ENCODE results near the gene PLBD1. TPM values are rescaled to one million over a fixed set of nuclear protein-coding genes. Genes with fewer than 3 reads are reported as not detected.

The PLBD1 gene
- total RNA-seq, 1 experiment from 2014 or later, result 49.6 TPM

- TF ChIP-seq ZNF232 (CRISPR knock-in tag; IDR thresholded peaks at IDR 0.05) (no peak), JUN (CRISPR knock-in tag; IDR thresholded peaks at IDR 0.05) (no peak), NFATC4 (CRISPR knock-in tag; IDR thresholded peaks at IDR 0.05) (no peak), ZNF416 (CRISPR knock-in tag; IDR thresholded peaks at IDR 0.05) (no peak), FOXP1 (CRISPR knock-in tag; IDR thresholded peaks at IDR 0.05; ENCODE audit: borderline replicate concordance) (no peak)
- no peak overlapping the region for H3K27ac Mint-ChIP-seq
- DNase-seq (ENCODE audit: low spot score) (no peak), ATAC-seq (no peak)
- ChIA-PET POLR2A (no interaction called here), CTCF (interaction anchor here (0.9 kb wide), 1 partner anchor 391 kb away, joined by 3 read pairs; no protein-coding TSS in a partner anchor)
- H3K27me3 Mint-ChIP-seq (ENCODE audit: low read depth), result no peaks in the 10 kb centered on the region
- peaks cover 10% of the 10 kb centered on the region for H3K9me3 Mint-ChIP-seq
- H3K4me3 Mint-ChIP-seq, result no peak overlapping the region
- H3K36me3 Mint-ChIP-seq, result peaks cover 4% of the 10 kb centered on the region; the same call in 1 of the 2 replicates
- H3K4me1 Mint-ChIP-seq, result peaks cover 9% of the 10 kb centered on the region
Measured at GRCh38 chr12:14558473-14558959, 9.2 kb downstream of the PLBD1 start.

- DNase-seq (ENCODE audit: low spot score) (no peak), ATAC-seq (no peak)
- Mint-ChIP-seq H3K9me3 (peaks cover 10% of the 10 kb centered on the region), H3K27ac (no peak overlapping the region), H3K27me3 (ENCODE audit: low read depth) (no peaks in the 10 kb centered on the region), H3K4me1 (peaks cover 9% of the 10 kb centered on the region), H3K4me3 (no peak overlapping the region), H3K36me3 (peaks cover 4% of the 10 kb centered on the region; the same call in 1 of the 2 replicates)
- TF ChIP-seq TP53 (CRISPR knock-in tag; IDR thresholded peaks at IDR 0.05) (no peak), RORB (CRISPR knock-in tag; IDR thresholded peaks at IDR 0.05) (no peak), OVOL2 (CRISPR knock-in tag; IDR thresholded peaks at IDR 0.05; ENCODE audit: borderline replicate concordance) (no peak), ETV6 (CRISPR knock-in tag; IDR thresholded peaks at IDR 0.05) (no peak), PREB (CRISPR knock-in tag; IDR thresholded peaks at IDR 0.05; ENCODE audit: borderline replicate concordance) (no peak), HMGA2 (CRISPR knock-in tag; IDR thresholded peaks at IDR 0.05) (no peak), ZNF671 (CRISPR knock-in tag; IDR thresholded peaks at IDR 0.05) (no peak)
- TF ChIP-seq, protein P1, sequence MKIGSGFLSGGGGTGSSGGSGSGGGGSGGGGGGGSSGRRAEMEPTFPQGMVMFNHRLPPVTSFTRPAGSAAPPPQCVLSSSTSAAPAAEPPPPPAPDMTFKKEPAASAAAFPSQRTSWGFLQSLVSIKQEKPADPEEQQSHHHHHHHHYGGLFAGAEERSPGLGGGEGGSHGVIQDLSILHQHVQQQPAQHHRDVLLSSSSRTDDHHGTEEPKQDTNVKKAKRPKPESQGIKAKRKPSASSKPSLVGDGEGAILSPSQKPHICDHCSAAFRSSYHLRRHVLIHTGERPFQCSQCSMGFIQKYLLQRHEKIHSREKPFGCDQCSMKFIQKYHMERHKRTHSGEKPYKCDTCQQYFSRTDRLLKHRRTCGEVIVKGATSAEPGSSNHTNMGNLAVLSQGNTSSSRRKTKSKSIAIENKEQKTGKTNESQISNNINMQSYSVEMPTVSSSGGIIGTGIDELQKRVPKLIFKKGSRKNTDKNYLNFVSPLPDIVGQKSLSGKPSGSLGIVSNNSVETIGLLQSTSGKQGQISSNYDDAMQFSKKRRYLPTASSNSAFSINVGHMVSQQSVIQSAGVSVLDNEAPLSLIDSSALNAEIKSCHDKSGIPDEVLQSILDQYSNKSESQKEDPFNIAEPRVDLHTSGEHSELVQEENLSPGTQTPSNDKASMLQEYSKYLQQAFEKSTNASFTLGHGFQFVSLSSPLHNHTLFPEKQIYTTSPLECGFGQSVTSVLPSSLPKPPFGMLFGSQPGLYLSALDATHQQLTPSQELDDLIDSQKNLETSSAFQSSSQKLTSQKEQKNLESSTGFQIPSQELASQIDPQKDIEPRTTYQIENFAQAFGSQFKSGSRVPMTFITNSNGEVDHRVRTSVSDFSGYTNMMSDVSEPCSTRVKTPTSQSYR (CRISPR knock-in tag; IDR thresholded peaks at IDR 0.05), result no peak
- TF ChIP-seq, protein P2, sequence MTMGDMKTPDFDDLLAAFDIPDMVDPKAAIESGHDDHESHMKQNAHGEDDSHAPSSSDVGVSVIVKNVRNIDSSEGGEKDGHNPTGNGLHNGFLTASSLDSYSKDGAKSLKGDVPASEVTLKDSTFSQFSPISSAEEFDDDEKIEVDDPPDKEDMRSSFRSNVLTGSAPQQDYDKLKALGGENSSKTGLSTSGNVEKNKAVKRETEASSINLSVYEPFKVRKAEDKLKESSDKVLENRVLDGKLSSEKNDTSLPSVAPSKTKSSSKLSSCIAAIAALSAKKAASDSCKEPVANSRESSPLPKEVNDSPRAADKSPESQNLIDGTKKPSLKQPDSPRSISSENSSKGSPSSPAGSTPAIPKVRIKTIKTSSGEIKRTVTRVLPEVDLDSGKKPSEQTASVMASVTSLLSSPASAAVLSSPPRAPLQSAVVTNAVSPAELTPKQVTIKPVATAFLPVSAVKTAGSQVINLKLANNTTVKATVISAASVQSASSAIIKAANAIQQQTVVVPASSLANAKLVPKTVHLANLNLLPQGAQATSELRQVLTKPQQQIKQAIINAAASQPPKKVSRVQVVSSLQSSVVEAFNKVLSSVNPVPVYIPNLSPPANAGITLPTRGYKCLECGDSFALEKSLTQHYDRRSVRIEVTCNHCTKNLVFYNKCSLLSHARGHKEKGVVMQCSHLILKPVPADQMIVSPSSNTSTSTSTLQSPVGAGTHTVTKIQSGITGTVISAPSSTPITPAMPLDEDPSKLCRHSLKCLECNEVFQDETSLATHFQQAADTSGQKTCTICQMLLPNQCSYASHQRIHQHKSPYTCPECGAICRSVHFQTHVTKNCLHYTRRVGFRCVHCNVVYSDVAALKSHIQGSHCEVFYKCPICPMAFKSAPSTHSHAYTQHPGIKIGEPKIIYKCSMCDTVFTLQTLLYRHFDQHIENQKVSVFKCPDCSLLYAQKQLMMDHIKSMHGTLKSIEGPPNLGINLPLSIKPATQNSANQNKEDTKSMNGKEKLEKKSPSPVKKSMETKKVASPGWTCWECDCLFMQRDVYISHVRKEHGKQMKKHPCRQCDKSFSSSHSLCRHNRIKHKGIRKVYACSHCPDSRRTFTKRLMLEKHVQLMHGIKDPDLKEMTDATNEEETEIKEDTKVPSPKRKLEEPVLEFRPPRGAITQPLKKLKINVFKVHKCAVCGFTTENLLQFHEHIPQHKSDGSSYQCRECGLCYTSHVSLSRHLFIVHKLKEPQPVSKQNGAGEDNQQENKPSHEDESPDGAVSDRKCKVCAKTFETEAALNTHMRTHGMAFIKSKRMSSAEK (CRISPR knock-in tag; IDR thresholded peaks at IDR 0.05; ENCODE audit: borderline replicate concordance), result no peak
- TF ChIP-seq, protein P3, sequence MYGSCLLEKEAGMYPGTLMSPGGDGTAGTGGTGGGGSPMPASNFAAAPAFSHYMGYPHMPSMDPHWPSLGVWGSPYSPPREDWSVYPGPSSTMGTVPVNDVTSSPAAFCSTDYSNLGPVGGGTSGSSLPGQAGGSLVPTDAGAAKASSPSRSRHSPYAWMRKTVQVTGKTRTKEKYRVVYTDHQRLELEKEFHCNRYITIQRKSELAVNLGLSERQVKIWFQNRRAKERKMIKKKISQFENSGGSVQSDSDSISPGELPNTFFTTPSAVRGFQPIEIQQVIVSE (CRISPR knock-in tag; IDR thresholded peaks at IDR 0.05; ENCODE audit: borderline replicate concordance), result no peak
- TF ChIP-seq, protein P4, sequence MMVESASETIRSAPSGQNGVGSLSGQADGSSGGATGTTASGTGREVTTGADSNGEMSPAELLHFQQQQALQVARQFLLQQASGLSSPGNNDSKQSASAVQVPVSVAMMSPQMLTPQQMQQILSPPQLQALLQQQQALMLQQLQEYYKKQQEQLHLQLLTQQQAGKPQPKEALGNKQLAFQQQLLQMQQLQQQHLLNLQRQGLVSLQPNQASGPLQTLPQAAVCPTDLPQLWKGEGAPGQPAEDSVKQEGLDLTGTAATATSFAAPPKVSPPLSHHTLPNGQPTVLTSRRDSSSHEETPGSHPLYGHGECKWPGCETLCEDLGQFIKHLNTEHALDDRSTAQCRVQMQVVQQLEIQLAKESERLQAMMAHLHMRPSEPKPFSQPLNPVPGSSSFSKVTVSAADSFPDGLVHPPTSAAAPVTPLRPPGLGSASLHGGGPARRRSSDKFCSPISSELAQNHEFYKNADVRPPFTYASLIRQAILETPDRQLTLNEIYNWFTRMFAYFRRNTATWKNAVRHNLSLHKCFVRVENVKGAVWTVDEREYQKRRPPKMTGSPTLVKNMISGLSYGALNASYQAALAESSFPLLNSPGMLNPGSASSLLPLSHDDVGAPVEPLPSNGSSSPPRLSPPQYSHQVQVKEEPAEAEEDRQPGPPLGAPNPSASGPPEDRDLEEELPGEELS (CRISPR knock-in tag; IDR thresholded peaks at IDR 0.05), result no peak
- ChIA-PET CTCF (no interaction called here), POLR2A (no interaction called here)
Measured at GRCh38 chr12:14557966-14558365, 9.7 kb downstream of the PLBD1 start.

Data from WTC11 (cell line).